ENCODE measurements around the gene NFE2L2.

Gene NFE2L2

GRCh38 chr2:177295484-177295883 is 31.0 kb upstream of the NFE2L2 start:
- no peak for DNase-seq

GRCh38 chr2:177291701-177292100 is 27.2 kb upstream of the NFE2L2 start:
- H3K4me3 ChIP-seq (ENCODE audit: insufficient read depth, low read depth, low read length, poor library complexity, severe bottlenecking): no peak overlapping the region
- H3K27ac ChIP-seq (ENCODE audit: insufficient read depth, low read length, poor library complexity, severe bottlenecking): no peak overlapping the region
- H3K4me1 ChIP-seq (ENCODE audit: control insufficient read depth, insufficient read depth, low read length, poor library complexity, severe bottlenecking): peaks cover 8% of the 10 kb centered on the region
- no peak for DNase-seq
- H3K27me3 ChIP-seq (replicated peaks; ENCODE audit: control insufficient read depth, insufficient read depth, low read length, poor library complexity, severe bottlenecking): no peaks in the 10 kb centered on the region
- H3K36me3 ChIP-seq (ENCODE audit: control insufficient read depth, insufficient read depth, low read length): no peaks in the 10 kb centered on the region
- no peaks in the 10 kb centered on the region for H3K9me3 ChIP-seq (ENCODE audit: control insufficient read depth, low read length)

More at GRCh38 chr2:177295484-177295883, 31.0 kb upstream of the NFE2L2 start:
- Histone ChIP-seq H3K4me3 (ENCODE audit: insufficient read depth, low read depth, low read length, poor library complexity, severe bottlenecking) (no peak overlapping the region), H3K36me3 (ENCODE audit: control insufficient read depth, insufficient read depth, low read length) (no peaks in the 10 kb centered on the region), H3K27me3 (replicated peaks; ENCODE audit: control insufficient read depth, insufficient read depth, low read length, poor library complexity, severe bottlenecking) (no peaks in the 10 kb centered on the region), H3K9me3 (ENCODE audit: control insufficient read depth, low read length) (no peaks in the 10 kb centered on the region), H3K27ac (ENCODE audit: insufficient read depth, low read length, poor library complexity, severe bottlenecking) (no peak overlapping the region), H3K4me1 (ENCODE audit: control insufficient read depth, insufficient read depth, low read length, poor library complexity, severe bottlenecking) (peaks cover under 1% of the 10 kb centered on the region)

- DNase-seq: no peak
- no peak overlapping the region for H3K27ac ChIP-seq (ENCODE audit: insufficient read depth, low read length, poor library complexity, severe bottlenecking)
- no peaks in the 10 kb centered on the region for H3K9me3 ChIP-seq (ENCODE audit: control insufficient read depth, low read length)
- no peaks in the 10 kb centered on the region for H3K36me3 ChIP-seq (ENCODE audit: control insufficient read depth, insufficient read depth, low read length)
- peaks cover 8% of the 10 kb centered on the region for H3K4me1 ChIP-seq (ENCODE audit: control insufficient read depth, insufficient read depth, low read length, poor library complexity, severe bottlenecking)
- H3K27me3 ChIP-seq (replicated peaks; ENCODE audit: control insufficient read depth, insufficient read depth, low read length, poor library complexity, severe bottlenecking): no peaks in the 10 kb centered on the region
- H3K4me3 ChIP-seq (ENCODE audit: insufficient read depth, low read depth, low read length, poor library complexity, severe bottlenecking): no peak overlapping the region
Observed at GRCh38 chr2:177289824-177290628, 25.5 kb upstream of the NFE2L2 start.

GRCh38 chr2:177287814-177288213 is 23.3 kb upstream of the NFE2L2 start:
- no peaks in the 10 kb centered on the region for H3K9me3 ChIP-seq (ENCODE audit: control insufficient read depth, low read length)
- no peak overlapping the region for H3K4me3 ChIP-seq (ENCODE audit: insufficient read depth, low read depth, low read length, poor library complexity, severe bottlenecking)
- H3K27me3 ChIP-seq (replicated peaks; ENCODE audit: control insufficient read depth, insufficient read depth, low read length, poor library complexity, severe bottlenecking): no peaks in the 10 kb centered on the region
- no peak for DNase-seq
- peaks cover 8% of the 10 kb centered on the region for H3K4me1 ChIP-seq (ENCODE audit: control insufficient read depth, insufficient read depth, low read length, poor library complexity, severe bottlenecking)
- no peaks in the 10 kb centered on the region for H3K36me3 ChIP-seq (ENCODE audit: control insufficient read depth, insufficient read depth, low read length)
- no peak overlapping the region for H3K27ac ChIP-seq (ENCODE audit: insufficient read depth, low read length, poor library complexity, severe bottlenecking)

- H3K4me3 ChIP-seq (ENCODE audit: insufficient read depth, low read depth, low read length, poor library complexity, severe bottlenecking): no peak overlapping the region
- no peak for DNase-seq
- H3K36me3 ChIP-seq (ENCODE audit: control insufficient read depth, insufficient read depth, low read length): no peaks in the 10 kb centered on the region
- no peaks in the 10 kb centered on the region for H3K27me3 ChIP-seq (replicated peaks; ENCODE audit: control insufficient read depth, insufficient read depth, low read length, poor library complexity, severe bottlenecking)
- no peak overlapping the region for H3K27ac ChIP-seq (ENCODE audit: insufficient read depth, low read length, poor library complexity, severe bottlenecking)
- peaks cover 8% of the 10 kb centered on the region for H3K4me1 ChIP-seq (ENCODE audit: control insufficient read depth, insufficient read depth, low read length, poor library complexity, severe bottlenecking)
- no peaks in the 10 kb centered on the region for H3K9me3 ChIP-seq (ENCODE audit: control insufficient read depth, low read length)
Observed at GRCh38 chr2:177285892-177286715, 21.6 kb upstream of the NFE2L2 start.

GRCh38 chr2:177284531-177284930 is 20.0 kb upstream of the NFE2L2 start:
- H3K27me3 ChIP-seq (replicated peaks; ENCODE audit: control insufficient read depth, insufficient read depth, low read length, poor library complexity, severe bottlenecking): no peaks in the 10 kb centered on the region
- H3K36me3 ChIP-seq (ENCODE audit: control insufficient read depth, insufficient read depth, low read length): no peaks in the 10 kb centered on the region
- H3K4me3 ChIP-seq (ENCODE audit: insufficient read depth, low read depth, low read length, poor library complexity, severe bottlenecking): no peak overlapping the region
- no peaks in the 10 kb centered on the region for H3K4me1 ChIP-seq (ENCODE audit: control insufficient read depth, insufficient read depth, low read length, poor library complexity, severe bottlenecking)
- H3K9me3 ChIP-seq (ENCODE audit: control insufficient read depth, low read length): no peaks in the 10 kb centered on the region
- H3K27ac ChIP-seq (ENCODE audit: insufficient read depth, low read length, poor library complexity, severe bottlenecking): no peak overlapping the region
- no peak for DNase-seq

- DNase-seq: no peak
- no peaks in the 10 kb centered on the region for H3K36me3 ChIP-seq (ENCODE audit: control insufficient read depth, insufficient read depth, low read length)
- no peak overlapping the region for H3K27ac ChIP-seq (ENCODE audit: insufficient read depth, low read length, poor library complexity, severe bottlenecking)
- no peaks in the 10 kb centered on the region for H3K4me1 ChIP-seq (ENCODE audit: control insufficient read depth, insufficient read depth, low read length, poor library complexity, severe bottlenecking)
- H3K27me3 ChIP-seq (replicated peaks; ENCODE audit: control insufficient read depth, insufficient read depth, low read length, poor library complexity, severe bottlenecking): no peaks in the 10 kb centered on the region
- no peak overlapping the region for H3K4me3 ChIP-seq (ENCODE audit: insufficient read depth, low read depth, low read length, poor library complexity, severe bottlenecking)
- no peaks in the 10 kb centered on the region for H3K9me3 ChIP-seq (ENCODE audit: control insufficient read depth, low read length)
Observed at GRCh38 chr2:177283906-177284305, 19.4 kb upstream of the NFE2L2 start.

GRCh38 chr2:177282787-177283572 is 18.5 kb upstream of the NFE2L2 start:
- DNase-seq: no peak
- Histone ChIP-seq H3K27ac (ENCODE audit: insufficient read depth, low read length, poor library complexity, severe bottlenecking) (no peak overlapping the region), H3K4me3 (ENCODE audit: insufficient read depth, low read depth, low read length, poor library complexity, severe bottlenecking) (no peak overlapping the region), H3K9me3 (ENCODE audit: control insufficient read depth, low read length) (no peaks in the 10 kb centered on the region), H3K27me3 (replicated peaks; ENCODE audit: control insufficient read depth, insufficient read depth, low read length, poor library complexity, severe bottlenecking) (no peaks in the 10 kb centered on the region), H3K36me3 (ENCODE audit: control insufficient read depth, insufficient read depth, low read length) (no peaks in the 10 kb centered on the region), H3K4me1 (ENCODE audit: control insufficient read depth, insufficient read depth, low read length, poor library complexity, severe bottlenecking) (no peaks in the 10 kb centered on the region)

- no peak for DNase-seq
- no peak overlapping the region for H3K4me3 ChIP-seq (ENCODE audit: insufficient read depth, low read depth, low read length, poor library complexity, severe bottlenecking)
- H3K36me3 ChIP-seq (ENCODE audit: control insufficient read depth, insufficient read depth, low read length): no peaks in the 10 kb centered on the region
- H3K4me1 ChIP-seq (ENCODE audit: control insufficient read depth, insufficient read depth, low read length, poor library complexity, severe bottlenecking): no peaks in the 10 kb centered on the region
- H3K9me3 ChIP-seq (ENCODE audit: control insufficient read depth, low read length): no peaks in the 10 kb centered on the region
- no peaks in the 10 kb centered on the region for H3K27me3 ChIP-seq (replicated peaks; ENCODE audit: control insufficient read depth, insufficient read depth, low read length, poor library complexity, severe bottlenecking)
- H3K27ac ChIP-seq (ENCODE audit: insufficient read depth, low read length, poor library complexity, severe bottlenecking): no peak overlapping the region
Observed at GRCh38 chr2:177282181-177282641, 17.7 kb upstream of the NFE2L2 start.
